Lower leg skin (tissue), 3 donors: ENCODE data around the gene NPIPB9.
"Not testable (repeated sequence)": the region's sequence is repeated elsewhere in the genome, so short reads cannot be mapped to it uniquely, and the experiment has no call there.

Source experiments
- POLR2A ChIP-seq, 2 donors: fragments of 450-650 bp; IDR thresholded peaks; one replicate each; pipeline ENCODE4 v1.6.1; 2016 to 2017; ENCODE audit warnings: antibody characterized with exemption in 2 of 2, mild to moderate bottlenecking in 1 of 2, moderate library complexity in 1 of 2
- TF ChIP-seq, protein P1 (sequence below), 3 donors: fragments of 450-650 bp; IDR thresholded peaks; one replicate each; pipeline ENCODE4 v1.5.1; 2016; ENCODE audit warnings: antibody characterized with exemption in 3 of 3, mild to moderate bottlenecking in 3 of 3, moderate library complexity in 2 of 3

- not testable (repeated sequence) for TF ChIP-seq POLR2A (IDR thresholded peaks at IDR 0.05)
- TF ChIP-seq, protein P1, sequence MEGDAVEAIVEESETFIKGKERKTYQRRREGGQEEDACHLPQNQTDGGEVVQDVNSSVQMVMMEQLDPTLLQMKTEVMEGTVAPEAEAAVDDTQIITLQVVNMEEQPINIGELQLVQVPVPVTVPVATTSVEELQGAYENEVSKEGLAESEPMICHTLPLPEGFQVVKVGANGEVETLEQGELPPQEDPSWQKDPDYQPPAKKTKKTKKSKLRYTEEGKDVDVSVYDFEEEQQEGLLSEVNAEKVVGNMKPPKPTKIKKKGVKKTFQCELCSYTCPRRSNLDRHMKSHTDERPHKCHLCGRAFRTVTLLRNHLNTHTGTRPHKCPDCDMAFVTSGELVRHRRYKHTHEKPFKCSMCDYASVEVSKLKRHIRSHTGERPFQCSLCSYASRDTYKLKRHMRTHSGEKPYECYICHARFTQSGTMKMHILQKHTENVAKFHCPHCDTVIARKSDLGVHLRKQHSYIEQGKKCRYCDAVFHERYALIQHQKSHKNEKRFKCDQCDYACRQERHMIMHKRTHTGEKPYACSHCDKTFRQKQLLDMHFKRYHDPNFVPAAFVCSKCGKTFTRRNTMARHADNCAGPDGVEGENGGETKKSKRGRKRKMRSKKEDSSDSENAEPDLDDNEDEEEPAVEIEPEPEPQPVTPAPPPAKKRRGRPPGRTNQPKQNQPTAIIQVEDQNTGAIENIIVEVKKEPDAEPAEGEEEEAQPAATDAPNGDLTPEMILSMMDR (IDR thresholded peaks at IDR 0.05): not testable (repeated sequence)
Observed at GRCh38 chr16:28741295-28741694, 10.3 kb upstream of the NPIPB9 start.
